Esophagus (tissue), 2 donors: ENCODE results near the gene STK38. TPM values are rescaled to one million over a fixed set of nuclear protein-coding genes. Genes with fewer than 3 reads are reported as not detected.

Source experiments
- H3K27ac ChIP-seq, 2 donors: one replicate each; pipeline ENCODE4 v1.5.1; 2013; ENCODE audit warnings: low read depth in 2 of 2, mild to moderate bottlenecking in 2 of 2, inconsistent platforms in 1 of 2, low read length in 1 of 2, moderate library complexity in 1 of 2
- H3K27me3 ChIP-seq, 2 donors: one replicate each; pipeline ENCODE4 v1.6.1; 2013; ENCODE audit warnings: low read length in 2 of 2, control low read depth in 1 of 2, mild to moderate bottlenecking in 1 of 2; ENCODE audit not compliant: insufficient read depth in 2 of 2, control insufficient read depth in 1 of 2
- H3K36me3 ChIP-seq, 2 donors: one replicate each; pipeline ENCODE4 v1.6.1; 2013; ENCODE audit warnings: low read length in 1 of 2; ENCODE audit not compliant: control insufficient read depth in 2 of 2, insufficient read depth in 2 of 2
- H3K4me1 ChIP-seq, 2 donors: one replicate each; pipeline ENCODE4 v1.6.1; 2013; ENCODE audit warnings: low read length in 1 of 2; ENCODE audit not compliant: control insufficient read depth in 2 of 2, insufficient read depth in 2 of 2
- H3K4me3 ChIP-seq, 2 donors: one replicate each; pipeline ENCODE4 v1.5.1; 2013; ENCODE audit warnings: low read length in 2 of 2, mild to moderate bottlenecking in 2 of 2, low read depth in 1 of 2, moderate library complexity in 1 of 2
- H3K9me3 ChIP-seq, 2 donors: one replicate each; pipeline ENCODE4 v1.6.1; 2013; ENCODE audit warnings: mild to moderate bottlenecking in 2 of 2, low read depth in 1 of 2, low read length in 1 of 2, moderate library complexity in 1 of 2; ENCODE audit not compliant: control insufficient read depth in 2 of 2, insufficient read depth in 1 of 2
- WGBS, 2 donors: extraction: QIAGEN DNeasy Blood & Tissue Kit; methylation state at CpG; one replicate each; pipeline ENCODE4 v1.1.7; 2013; 5-methylcytosine and 5-hydroxymethylcytosine counted together
- polyA plus RNA-seq, 2 donors: library from polyadenylated mRNA; stranded (reverse); fragments of 200-250 nt; gene quantifications; one replicate each; pipeline ENCODE4 v1.2.3, GENCODE V29; 2013
- donor health status: healthy with polysubstance abuse.
- donor health status: Bipolar disorder and iron deficiency.

STK38 gene
- polyA plus RNA-seq, 2 donors: 24.0 to 32.2 TPM

- peak overlapping the region in 1 of 2 donors; percentile 86 for H3K27ac ChIP-seq
- H3K36me3 ChIP-seq: peaks cover 12 to 17% of the 10 kb centered on the region in 2 donors
Observed at GRCh38 chr6:36495086-36495485, 52.2 kb downstream of the STK38 start.

DNA sequence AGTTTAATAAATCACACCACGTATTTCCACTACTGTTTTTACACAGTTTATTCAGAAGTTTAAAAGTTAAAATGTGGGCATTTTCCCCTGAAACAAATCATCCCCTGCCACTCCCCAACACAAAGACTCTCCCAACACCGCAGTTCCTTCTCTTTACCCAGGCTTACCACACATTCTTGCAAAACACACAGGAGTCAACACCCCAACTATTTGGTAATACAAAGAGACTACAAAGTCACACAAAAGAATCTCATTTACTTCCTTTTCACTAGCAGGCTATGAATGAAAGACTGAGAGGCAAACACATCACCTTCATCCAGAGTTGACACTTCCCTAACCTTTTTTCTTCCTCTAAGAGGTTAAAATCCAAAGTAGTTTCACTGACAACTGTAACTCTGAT, 53.4 kb downstream of the STK38 start:
- H3K9me3 ChIP-seq: no peaks in the 10 kb centered on the region
- H3K4me1 ChIP-seq: peaks cover 0 to 4% of the 10 kb centered on the region in 2 donors
- no peak overlapping the region for H3K4me3 ChIP-seq
- peaks cover 8 to 21% of the 10 kb centered on the region in 2 donors for H3K36me3 ChIP-seq
- H3K27ac ChIP-seq: peak overlapping the region; percentile 84 to 86
- no peaks in the 10 kb centered on the region for H3K27me3 ChIP-seq
- WGBS, 2 donors: 59 to 62% methylated on average over 2 of the region's 2 CpGs

More at GRCh38 chr6:36495086-36495485, 52.2 kb downstream of the STK38 start:
- no peaks in the 10 kb centered on the region for H3K9me3 ChIP-seq
- no peak overlapping the region for H3K4me3 ChIP-seq
- no peaks in the 10 kb centered on the region for H3K27me3 ChIP-seq
- H3K4me1 ChIP-seq: peaks cover 0 to 4% of the 10 kb centered on the region in 2 donors
- 90 to 96% methylated on average over 5 of the region's 5 CpGs for WGBS, 2 donors

DNA sequence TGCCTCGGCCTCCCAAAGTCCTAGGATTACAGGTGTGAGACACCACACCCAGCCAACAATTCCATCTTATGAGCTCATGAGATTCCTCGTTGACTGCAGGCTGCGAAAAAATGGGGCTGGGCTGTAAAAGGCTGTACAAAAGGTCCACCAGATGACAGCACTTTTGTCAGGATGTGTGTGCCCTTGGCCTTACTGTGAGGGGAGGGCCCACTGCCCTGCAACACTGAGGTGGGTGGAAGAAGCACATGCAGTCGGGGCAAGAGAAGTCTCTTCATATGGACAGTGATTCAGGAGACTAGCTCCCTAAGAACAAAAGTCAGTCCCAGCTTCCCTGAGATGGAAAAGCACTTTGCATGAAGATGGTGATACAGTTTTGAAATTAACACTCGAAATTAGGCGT, 54.0 kb downstream of the STK38 start:
- WGBS, 2 donors: 77 to 79% methylated on average over 6 of the region's 6 CpGs
- H3K36me3 ChIP-seq: peaks cover 8 to 21% of the 10 kb centered on the region in 2 donors
- no peaks in the 10 kb centered on the region for H3K27me3 ChIP-seq
- H3K4me3 ChIP-seq: no peak overlapping the region
- no peaks in the 10 kb centered on the region for H3K9me3 ChIP-seq
- H3K4me1 ChIP-seq: peaks cover 0 to 4% of the 10 kb centered on the region in 2 donors
- H3K27ac ChIP-seq: peak overlapping the region; percentile 36 to 90

- Histone ChIP-seq H3K27me3 (no peaks in the 10 kb centered on the region), H3K9me3 (no peaks in the 10 kb centered on the region), H3K4me3 (no peak overlapping the region), H3K27ac (peak overlapping the region; percentile 49 to 90), H3K4me1 (peaks cover 0 to 4% of the 10 kb centered on the region in 2 donors), H3K36me3 (peaks cover 8 to 21% of the 10 kb centered on the region in 2 donors)
- WGBS, 2 donors: 53 to 65% methylated on average over 1 of the region's 1 CpG
Observed at GRCh38 chr6:36492621-36493020, 54.7 kb downstream of the STK38 start.

- Histone ChIP-seq H3K36me3 (peaks cover 5 to 19% of the 10 kb centered on the region in 2 donors), H3K9me3 (no peaks in the 10 kb centered on the region), H3K4me1 (peaks cover 0 to 4% of the 10 kb centered on the region in 2 donors), H3K4me3 (no peak overlapping the region), H3K27ac (peak overlapping the region; percentile 48 to 68), H3K27me3 (no peaks in the 10 kb centered on the region)
- 68 to 74% methylated on average over 4 of the region's 4 CpGs for WGBS, 2 donors
Observed at GRCh38 chr6:36492092-36492491, 55.2 kb downstream of the STK38 start.

GRCh38 chr6:36491378-36491965, 55.8 kb downstream of the STK38 start:
- 92 to 93% methylated on average over 7 of the region's 7 CpGs for WGBS, 2 donors
- Histone ChIP-seq H3K27me3 (no peaks in the 10 kb centered on the region), H3K27ac (no peak overlapping the region), H3K4me1 (peaks cover 0 to 4% of the 10 kb centered on the region in 2 donors), H3K4me3 (no peak overlapping the region), H3K36me3 (peaks cover 5 to 21% of the 10 kb centered on the region in 2 donors), H3K9me3 (no peaks in the 10 kb centered on the region)

GRCh38 chr6:36489426-36489825, 57.9 kb downstream of the STK38 start:
- Histone ChIP-seq H3K27ac (no peak overlapping the region), H3K4me3 (no peak overlapping the region), H3K9me3 (no peaks in the 10 kb centered on the region), H3K36me3 (peaks cover 0 to 11% of the 10 kb centered on the region in 2 donors), H3K27me3 (no peaks in the 10 kb centered on the region), H3K4me1 (peaks cover 0 to 4% of the 10 kb centered on the region in 2 donors)
- WGBS, 2 donors: 88% methylated on average over 4 of the region's 4 CpGs

- H3K4me1 ChIP-seq: peaks cover 0 to 1% of the 10 kb centered on the region in 2 donors
- no peak overlapping the region for H3K4me3 ChIP-seq
- no peaks in the 10 kb centered on the region for H3K27me3 ChIP-seq
- H3K36me3 ChIP-seq: peaks cover 0 to 10% of the 10 kb centered on the region in 2 donors
- no peak overlapping the region for H3K27ac ChIP-seq
- no peaks in the 10 kb centered on the region for H3K9me3 ChIP-seq
Observed at GRCh38 chr6:36488221-36488620, 59.1 kb downstream of the STK38 start.

DNA sequence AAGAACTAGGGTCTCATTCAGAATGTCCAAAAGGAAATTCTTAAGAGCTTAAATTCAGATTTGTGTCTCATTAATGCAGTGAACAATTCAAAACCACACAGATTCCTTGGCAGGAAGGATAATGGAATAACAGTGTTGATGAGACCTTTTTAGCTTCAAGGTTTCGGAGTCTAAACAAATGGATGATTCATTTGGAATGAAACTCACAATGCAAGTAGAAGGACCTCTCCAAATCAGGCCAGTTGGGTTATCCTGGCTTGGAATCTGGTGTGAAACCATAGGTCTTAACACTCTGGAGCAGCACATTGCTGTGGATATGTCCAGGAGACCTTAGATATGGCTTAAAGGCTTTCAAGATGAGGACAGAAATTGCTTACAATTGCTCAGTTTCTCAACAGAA, 59.6 kb downstream of the STK38 start:
- peaks cover 0 to 9% of the 10 kb centered on the region in 2 donors for H3K36me3 ChIP-seq
- no peak overlapping the region for H3K27ac ChIP-seq
- no peaks in the 10 kb centered on the region for H3K27me3 ChIP-seq
- no peak overlapping the region for H3K4me3 ChIP-seq
- H3K9me3 ChIP-seq: no peaks in the 10 kb centered on the region
- H3K4me1 ChIP-seq: no peaks in the 10 kb centered on the region
- 77 to 86% methylated on average over 1 of the region's 1 CpG for WGBS, 2 donors

- no peak overlapping the region for H3K4me3 ChIP-seq
- H3K9me3 ChIP-seq: no peaks in the 10 kb centered on the region
- H3K4me1 ChIP-seq: no peaks in the 10 kb centered on the region
- no peaks in the 10 kb centered on the region for H3K27me3 ChIP-seq
- WGBS, 2 donors: 89 to 90% methylated on average over 5 of the region's 5 CpGs
- H3K36me3 ChIP-seq: peaks cover 0 to 13% of the 10 kb centered on the region in 2 donors
- no peak overlapping the region for H3K27ac ChIP-seq
Observed at GRCh38 chr6:36484736-36485135, 62.5 kb downstream of the STK38 start.
